ENCODE data around the gene MLH3. TPM values are rescaled to one million over a fixed set of nuclear protein-coding genes. Genes with fewer than 3 reads are reported as not detected.
A peak's percentile ranks its signal among the peaks of the same experiment; 100 is the strongest.

The MLH3 gene
- total RNA-seq, 1 donor from 2014 or later, result 33.4 TPM

DNA sequence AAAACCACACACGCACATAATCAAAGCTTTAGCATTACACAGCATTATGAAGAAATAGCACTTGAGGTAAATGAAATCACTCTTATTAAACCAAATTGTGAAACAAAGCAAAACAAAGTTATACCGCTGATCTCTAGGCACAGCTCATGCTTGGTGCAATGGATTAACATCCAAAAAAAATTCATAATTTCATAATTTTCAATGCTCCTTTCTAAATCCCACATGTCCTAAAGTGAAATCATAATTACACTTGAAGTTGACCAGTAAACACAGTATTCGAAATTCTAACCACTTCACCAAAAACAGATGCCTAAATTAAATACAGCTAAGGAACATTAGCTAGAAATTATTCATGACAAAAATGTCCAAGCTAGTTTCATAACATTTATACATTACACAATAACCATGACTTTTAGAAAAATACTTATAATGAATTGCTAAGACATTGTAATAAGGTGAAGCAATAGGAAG is 1.5 kb downstream of the MLH3 start:
- Histone ChIP-seq H3K4me3 (peak overlapping the region; percentile 70), H3K4me1 (peaks cover 20% of the 10 kb centered on the region), H3K9me3 (no peaks in the 10 kb centered on the region), H3K27me3 (no peaks in the 10 kb centered on the region), H3K27ac (peak overlapping the region; percentile 93), H3K36me3 (no peaks in the 10 kb centered on the region)
- no peak for DNase-seq
- TF ChIP-seq, protein P1, sequence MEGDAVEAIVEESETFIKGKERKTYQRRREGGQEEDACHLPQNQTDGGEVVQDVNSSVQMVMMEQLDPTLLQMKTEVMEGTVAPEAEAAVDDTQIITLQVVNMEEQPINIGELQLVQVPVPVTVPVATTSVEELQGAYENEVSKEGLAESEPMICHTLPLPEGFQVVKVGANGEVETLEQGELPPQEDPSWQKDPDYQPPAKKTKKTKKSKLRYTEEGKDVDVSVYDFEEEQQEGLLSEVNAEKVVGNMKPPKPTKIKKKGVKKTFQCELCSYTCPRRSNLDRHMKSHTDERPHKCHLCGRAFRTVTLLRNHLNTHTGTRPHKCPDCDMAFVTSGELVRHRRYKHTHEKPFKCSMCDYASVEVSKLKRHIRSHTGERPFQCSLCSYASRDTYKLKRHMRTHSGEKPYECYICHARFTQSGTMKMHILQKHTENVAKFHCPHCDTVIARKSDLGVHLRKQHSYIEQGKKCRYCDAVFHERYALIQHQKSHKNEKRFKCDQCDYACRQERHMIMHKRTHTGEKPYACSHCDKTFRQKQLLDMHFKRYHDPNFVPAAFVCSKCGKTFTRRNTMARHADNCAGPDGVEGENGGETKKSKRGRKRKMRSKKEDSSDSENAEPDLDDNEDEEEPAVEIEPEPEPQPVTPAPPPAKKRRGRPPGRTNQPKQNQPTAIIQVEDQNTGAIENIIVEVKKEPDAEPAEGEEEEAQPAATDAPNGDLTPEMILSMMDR (IDR thresholded peaks at IDR 0.05), result no peak
- ATAC-seq, result no peak
- intact Hi-C loops (cut with DNase I), result no loop called here

DNA sequence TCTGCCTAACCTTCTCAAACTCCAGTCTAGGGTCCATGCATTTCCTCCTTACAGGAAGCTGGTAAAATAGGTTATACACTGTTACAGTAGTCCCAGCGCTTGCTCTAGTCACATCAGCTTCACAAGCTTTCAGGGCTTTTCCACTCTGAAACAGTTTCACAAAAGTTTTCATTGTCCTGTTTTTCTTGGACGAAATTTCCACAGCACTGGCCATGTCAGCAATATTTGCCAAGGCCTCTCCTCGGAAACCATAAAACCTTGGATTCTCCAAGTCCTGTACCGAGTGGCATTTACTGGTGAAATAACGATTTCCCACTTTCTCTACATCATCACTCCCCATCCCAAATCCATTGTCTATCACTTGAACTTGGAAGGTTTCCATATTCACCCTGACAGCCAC is 2.1 kb downstream of the MLH3 start:
- ATAC-seq (no peak), DNase-seq (no peak)
- Histone ChIP-seq H3K4me1 (peaks cover 25% of the 10 kb centered on the region), H3K9me3 (no peaks in the 10 kb centered on the region), H3K27ac (peak overlapping the region; percentile 93), H3K4me3 (peak overlapping the region; percentile 70), H3K36me3 (no peaks in the 10 kb centered on the region), H3K27me3 (no peaks in the 10 kb centered on the region)
- TF ChIP-seq, protein P1 (IDR thresholded peaks at IDR 0.05), result no peak
- intact Hi-C loops (cut with DNase I), result no loop called here

DNA sequence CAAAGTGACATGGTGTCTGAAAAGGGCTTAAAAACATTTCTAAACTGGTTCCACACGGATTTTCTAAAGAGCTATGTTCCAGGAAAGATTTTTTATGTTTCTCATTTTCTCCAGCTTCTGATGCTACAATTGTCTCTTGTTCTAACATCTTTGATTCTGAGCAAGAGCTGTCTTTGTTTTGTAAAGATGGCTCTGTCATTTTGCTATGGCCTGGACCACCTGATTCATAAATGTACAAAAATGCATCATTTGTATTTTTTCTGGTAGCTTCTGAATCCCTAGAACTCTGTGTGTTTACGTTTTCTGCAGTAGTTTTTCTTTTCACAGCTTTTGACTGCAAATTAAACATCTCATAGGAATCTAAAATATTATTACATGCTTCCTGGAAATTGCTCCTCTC is 3.2 kb downstream of the MLH3 start:
- no peaks in the 10 kb centered on the region for H3K9me3 ChIP-seq
- no peaks in the 10 kb centered on the region for H3K36me3 ChIP-seq
- TF ChIP-seq, protein P1 (IDR thresholded peaks at IDR 0.05), result no peak
- no peak overlapping the region for H3K4me3 ChIP-seq
- no peak overlapping the region for H3K27ac ChIP-seq
- peaks cover 25% of the 10 kb centered on the region for H3K4me1 ChIP-seq
- H3K27me3 ChIP-seq, result no peaks in the 10 kb centered on the region
- no peak for DNase-seq
- ATAC-seq, result no peak
- intact Hi-C loops (cut with DNase I), result no loop called here

DNA sequence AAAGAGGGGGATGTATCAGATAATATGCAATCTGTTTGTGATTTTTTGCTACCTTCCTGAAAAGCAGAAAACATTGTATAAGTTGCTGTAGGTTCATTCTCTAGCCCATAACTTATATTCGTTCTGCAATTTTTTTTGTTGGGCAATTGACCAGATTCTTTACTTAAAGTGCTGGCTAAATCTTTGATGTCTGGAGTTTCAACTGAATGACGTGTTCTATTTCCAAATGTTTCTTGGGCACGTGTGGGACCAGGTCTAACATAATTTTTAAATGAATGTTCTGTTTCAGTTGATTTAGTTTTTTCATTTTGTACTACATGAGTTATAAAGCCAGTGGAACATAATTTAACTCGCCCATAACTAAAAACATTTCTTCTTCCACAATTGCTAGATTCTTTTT is 3.8 kb downstream of the MLH3 start:
- no peaks in the 10 kb centered on the region for H3K27me3 ChIP-seq
- H3K9me3 ChIP-seq, result no peaks in the 10 kb centered on the region
- H3K4me3 ChIP-seq, result no peak overlapping the region
- TF ChIP-seq, protein P1 (IDR thresholded peaks at IDR 0.05), result no peak
- no peak overlapping the region for H3K27ac ChIP-seq
- DNase-seq, result no peak
- intact Hi-C loops (cut with DNase I), result no loop called here
- peaks cover 25% of the 10 kb centered on the region for H3K4me1 ChIP-seq
- no peak for ATAC-seq
- no peaks in the 10 kb centered on the region for H3K36me3 ChIP-seq

DNA sequence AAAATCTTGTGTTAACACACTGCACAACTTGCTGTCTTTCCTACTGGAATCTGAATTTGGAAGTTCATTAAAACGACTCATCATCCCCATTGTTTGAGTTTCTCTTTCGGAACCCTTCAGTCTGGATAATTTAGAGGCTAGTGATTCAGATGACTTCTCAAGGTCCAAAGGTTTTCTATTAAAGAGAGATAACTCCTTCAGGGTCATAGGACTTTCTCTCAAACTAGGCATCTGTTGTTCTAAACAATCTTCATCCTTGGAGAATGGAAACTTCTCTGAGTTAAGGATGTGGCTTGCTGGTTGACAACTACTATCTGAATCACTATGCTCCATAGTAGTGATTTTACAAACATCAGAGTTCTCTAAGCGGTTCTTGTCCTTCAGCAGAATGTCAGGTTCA is 4.4 kb downstream of the MLH3 start:
- Histone ChIP-seq H3K27ac (no peak overlapping the region), H3K36me3 (no peaks in the 10 kb centered on the region), H3K9me3 (no peaks in the 10 kb centered on the region), H3K4me1 (peaks cover 25% of the 10 kb centered on the region), H3K27me3 (no peaks in the 10 kb centered on the region), H3K4me3 (no peak overlapping the region)
- intact Hi-C loops (cut with DNase I), result no loop called here
- DNase-seq (no peak), ATAC-seq (no peak)
- TF ChIP-seq, protein P1 (IDR thresholded peaks at IDR 0.05), result no peak

DNA sequence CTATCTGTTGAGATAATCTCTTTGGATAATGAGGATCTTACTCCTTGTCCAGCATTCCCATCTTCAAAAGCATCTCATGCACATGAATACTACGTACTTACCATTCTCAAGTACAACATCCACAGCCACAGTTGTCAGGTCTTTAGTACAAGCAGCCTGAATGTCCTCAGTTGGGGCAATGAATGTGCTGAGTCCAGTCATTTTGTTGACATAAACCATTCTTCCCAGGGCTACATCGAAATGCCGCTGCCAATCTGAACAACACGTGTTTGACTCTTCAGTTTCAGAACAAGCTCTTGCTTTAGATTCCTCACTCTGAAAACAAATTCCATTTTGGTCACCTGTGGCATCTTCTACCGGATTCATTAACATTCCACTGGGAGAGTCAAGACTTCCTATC is 5.0 kb downstream of the MLH3 start:
- no peak overlapping the region for H3K4me3 ChIP-seq
- intact Hi-C loops (cut with DNase I), result no loop called here
- TF ChIP-seq, protein P1 (IDR thresholded peaks at IDR 0.05), result no peak
- H3K27ac ChIP-seq, result no peak overlapping the region
- ATAC-seq (peak; percentile 33), DNase-seq (no peak)
- H3K4me1 ChIP-seq, result peaks cover 29% of the 10 kb centered on the region
- H3K9me3 ChIP-seq, result no peaks in the 10 kb centered on the region
- no peaks in the 10 kb centered on the region for H3K27me3 ChIP-seq
- H3K36me3 ChIP-seq, result no peaks in the 10 kb centered on the region

Measured in upper lobe of right lung (tissue), 1 donor.